ENCODE data around the gene PLCB2. TPM values are rescaled to one million over a fixed set of nuclear protein-coding genes. Genes with fewer than 3 reads are reported as not detected.
A peak's percentile ranks its signal among the peaks of the same experiment; 100 is the strongest.

Gene PLCB2
- total and polyA plus RNA-seq, 12 donors, result 2.5 to 100 (median 24.3) TPM

DNA sequence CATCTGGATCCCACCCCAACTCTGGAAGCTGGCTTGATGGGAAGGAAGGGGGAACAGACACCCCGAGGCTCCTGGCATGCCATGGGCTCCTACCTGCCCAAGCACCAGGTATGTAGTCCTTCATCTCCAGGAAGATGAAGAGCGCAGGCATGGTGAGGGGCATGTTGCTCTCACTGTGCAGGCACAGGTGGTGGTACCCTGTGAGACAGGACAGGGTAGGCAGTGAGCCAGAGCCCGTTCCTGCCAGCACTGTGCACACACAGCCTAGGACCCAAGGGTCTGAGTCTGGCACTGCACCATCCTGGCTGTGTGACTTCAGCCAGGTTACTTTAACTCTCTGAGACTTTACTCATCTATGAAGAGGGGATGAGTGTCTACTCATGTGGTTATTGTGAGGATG lies 15.5 kb downstream of the PLCB2 start:
- Histone ChIP-seq H3K36me3 (replicated peaks in 1 of 2) (no peaks in the 10 kb centered on the region), H3K4me3 (no peak overlapping the region), H3K27ac (no peak overlapping the region), H3K9me3 (replicated peaks in 1 of 3) (no peaks in the 10 kb centered on the region), H3K27me3 (peaks cover 3% of the 10 kb centered on the region), H3K4me1 (replicated peaks in 1 of 2) (peaks cover 7 to 8% of the 10 kb centered on the region in 2 donors)
- no peak for DNase-seq
- TF ChIP-seq CTCF (IDR thresholded peaks at IDR 0.05) (no peak), POLR2A (IDR thresholded peaks at IDR 0.05) (no peak)
- intact Hi-C loops (cut with DNase I), result no loop called here
- WGBS, 4 donors, result 62 to 80% (median 79%) methylated on average over 3 of the region's 3 CpGs; no CpG with 5 or more reads in 1 of the 4 donors

DNA sequence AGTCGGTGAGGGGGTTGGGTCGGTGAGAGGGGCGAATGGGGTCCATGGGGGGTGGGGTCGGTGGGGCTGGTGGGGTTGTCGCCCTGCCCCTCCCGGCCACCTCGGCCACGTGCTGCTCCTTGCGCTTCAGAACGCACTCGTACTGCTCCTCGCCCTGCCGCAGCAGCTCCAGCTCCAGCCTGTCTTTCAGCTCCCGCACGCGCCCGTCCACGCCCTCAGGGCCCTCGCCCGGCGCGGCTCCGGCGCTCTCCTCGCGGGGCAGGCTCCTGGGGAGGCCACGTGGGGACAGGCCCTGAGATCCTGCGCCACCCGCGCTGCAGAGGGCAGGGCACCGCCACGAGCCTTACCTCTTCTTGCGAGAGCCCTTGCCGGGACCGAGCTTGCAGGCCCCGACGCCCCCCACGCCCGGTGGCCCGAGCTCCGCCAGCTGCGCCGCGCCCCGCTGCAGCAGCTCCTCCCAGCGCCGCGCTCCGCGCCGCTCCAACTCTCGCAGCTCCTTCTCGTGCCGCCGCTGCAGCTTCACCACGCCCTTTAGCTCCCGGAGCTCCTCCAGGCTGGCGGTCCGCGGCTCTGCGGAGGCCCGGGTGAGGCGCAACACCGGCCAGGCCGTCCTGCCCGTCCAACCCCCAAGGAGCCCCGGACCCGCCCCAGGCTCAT lies 16.7 kb downstream of the PLCB2 start:
- H3K27me3 ChIP-seq, result peaks cover 3% of the 10 kb centered on the region
- intact Hi-C loops (cut with DNase I), result no loop called here
- no peak overlapping the region for H3K27ac ChIP-seq
- 15 to 65% (median 22%) methylated on average over 23 to 68 of the region's 68 CpGs for WGBS, 4 donors
- DNase-seq, result peak in 4 of 7 donors; percentile 49 to 62 (median 56)
- no peaks in the 10 kb centered on the region for H3K9me3 ChIP-seq (replicated peaks in 1 of 3)
- no peaks in the 10 kb centered on the region for H3K36me3 ChIP-seq (replicated peaks in 1 of 2)
- H3K4me3 ChIP-seq, result peak overlapping the region in 1 of 4 donors; percentile 42
- TF ChIP-seq CTCF (IDR thresholded peaks at IDR 0.05) (no peak), POLR2A (IDR thresholded peaks at IDR 0.05) (no peak)
- peaks cover 7 to 8% of the 10 kb centered on the region in 2 donors for H3K4me1 ChIP-seq (replicated peaks in 1 of 2)

- Histone ChIP-seq H3K4me3 (no peak overlapping the region), H3K27me3 (peaks cover 3% of the 10 kb centered on the region), H3K27ac (no peak overlapping the region), H3K9me3 (replicated peaks in 1 of 3) (no peaks in the 10 kb centered on the region), H3K4me1 (replicated peaks in 1 of 2) (peaks cover 7 to 8% of the 10 kb centered on the region in 2 donors), H3K36me3 (replicated peaks in 1 of 2) (no peaks in the 10 kb centered on the region)
- TF ChIP-seq POLR2A (IDR thresholded peaks at IDR 0.05) (no peak), CTCF (IDR thresholded peaks at IDR 0.05) (no peak)
- intact Hi-C loops (cut with DNase I), result no loop called here
- DNase-seq, result no peak
- WGBS, 4 donors, result 43 to 49% (median 45%) methylated on average over 9 to 12 of the region's 12 CpGs
Observed at GRCh38 chr15:40290545-40290917, 17.2 kb downstream of the PLCB2 start.

DNA sequence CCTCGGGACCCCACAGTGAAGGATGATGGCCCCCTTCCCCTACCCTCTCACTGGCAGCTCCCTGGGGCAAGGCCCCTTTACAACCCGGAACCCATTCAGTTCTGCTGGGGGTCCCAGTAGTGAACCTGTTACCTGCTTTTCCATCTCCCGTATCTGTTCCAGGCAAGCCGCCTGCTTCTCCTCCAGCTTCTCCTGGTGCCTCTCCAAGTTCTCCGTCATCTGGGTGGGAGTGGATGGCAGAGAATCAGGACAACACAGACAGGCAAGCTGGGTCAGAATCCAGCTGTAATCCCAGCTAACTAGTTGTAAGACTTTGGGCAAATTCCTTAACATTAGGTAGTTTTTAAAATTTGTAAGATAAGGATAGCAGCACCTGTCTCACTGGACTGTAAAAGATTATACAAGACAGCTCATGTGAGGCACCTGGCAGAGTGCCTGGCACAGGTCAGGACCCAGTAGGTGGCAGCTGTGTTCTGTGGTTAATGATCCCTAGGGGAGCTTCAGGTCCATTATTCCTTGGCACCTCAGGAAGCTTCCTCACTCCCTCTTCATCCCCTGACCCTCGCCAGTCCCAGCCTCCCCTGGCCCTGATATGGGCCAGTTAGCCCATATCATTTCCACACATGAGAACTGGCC lies 18.5 kb downstream of the PLCB2 start:
- no peak for TF ChIP-seq POLR2A (IDR thresholded peaks at IDR 0.05)
- no peak for TF ChIP-seq CTCF (IDR thresholded peaks at IDR 0.05)
- Histone ChIP-seq H3K4me3 (no peak overlapping the region), H3K36me3 (replicated peaks in 1 of 2) (no peaks in the 10 kb centered on the region), H3K27me3 (peaks cover 3% of the 10 kb centered on the region), H3K9me3 (replicated peaks in 1 of 3) (no peaks in the 10 kb centered on the region), H3K4me1 (replicated peaks in 1 of 2) (peaks cover 7 to 8% of the 10 kb centered on the region in 2 donors), H3K27ac (no peak overlapping the region)
- 77 to 81% (median 79%) methylated on average over 6 of the region's 6 CpGs for WGBS, 4 donors
- DNase-seq, result no peak
- intact Hi-C loops (cut with DNase I), result no loop called here
